ENCODE results near the gene MIAT.

GRCh38 chr22:26663374-26663923, 6.1 kb downstream of the MIAT start:
- TF ChIP-seq POLR2A (IDR thresholded peaks at IDR 0.05) (no peak), CTCF (IDR thresholded peaks at IDR 0.05) (no peak)
